HEK293 (cell line): ENCODE measurements around the gene TMEM167A.

Experiments used
- CTCF ChIA-PET: fragments of 350-600 bp; formaldehyde crosslinking; extraction: SDS; loops from one replicate; lab custom pipeline; 2021; ENCODE audit warnings: antibody characterized with exemption; lab: Yijun Ruan, JAX
- POLR2A ChIA-PET: fragments of 300-600 bp; formaldehyde crosslinking; extraction: SDS; loops from one replicate; lab custom pipeline; 2020; ENCODE audit warnings: antibody characterized with exemption, inconsistent platforms; lab: Yijun Ruan, JAX
- H3K27ac ChIP-seq: fragments of 200-500 bp; sonication (Bioruptor generic); 2 replicates; pipeline ENCODE4 v1.5.1; 2014; ENCODE audit warnings: low read depth, low read length, control low read depth, inconsistent platforms; ENCODE audit errors: extremely low read depth
- H3K36me3 ChIP-seq, 2 experiments: fragments of 200-500 bp in 1 of 2; sonication (Bioruptor generic) in 1 of 2; 1 replicate in 1 of 2; 2 replicates in 1 of 2; pipeline ENCODE4 v1.5.1; 2014 to 2017; ENCODE audit warnings: inconsistent platforms in 2 of 2, low read length in 2 of 2; ENCODE audit not compliant: control insufficient read depth in 2 of 2, insufficient read depth in 1 of 2
- H3K4me1 ChIP-seq: fragments of 200-500 bp; sonication (Bioruptor generic); 2 replicates; pipeline ENCODE4 v1.5.1; 2014; ENCODE audit warnings: mild to moderate bottlenecking, low read length, inconsistent platforms; ENCODE audit not compliant: control insufficient read depth, insufficient read depth
- H3K4me3 ChIP-seq: 2 replicates; pipeline ENCODE4 v1.5.1; 2011; ENCODE audit warnings: low read depth, mild to moderate bottlenecking, control low read depth, low read length, moderate library complexity
- H3K9me3 ChIP-seq: fragments of 200-500 bp; sonication (Bioruptor generic); 2 replicates; pipeline ENCODE4 v1.5.1; 2014; ENCODE audit warnings: low read depth, low read length, inconsistent platforms; ENCODE audit not compliant: control insufficient read depth, insufficient read depth
- AEBP2 ChIP-seq: fragments of 450-650 bp; formaldehyde crosslinking; IDR thresholded peaks from 2 replicates; pipeline ENCODE4 v1.5.1; 2016; ENCODE audit warnings: missing biosample characterization, missing genetic modification characterization, borderline replicate concordance
- CTCF ChIP-seq: fragments of 450-650 bp; formaldehyde crosslinking; IDR thresholded peaks from 2 replicates; pipeline ENCODE4 v1.5.1; 2016; ENCODE audit warnings: missing biosample characterization, missing genetic modification characterization
- OSR2 ChIP-seq: fragments of 450-650 bp; formaldehyde crosslinking; IDR thresholded peaks from 2 replicates; pipeline ENCODE4 v1.5.1; 2016; ENCODE audit warnings: missing biosample characterization, missing genetic modification characterization
- PBX3 ChIP-seq: sonication (generic); formaldehyde crosslinking; IDR thresholded peaks from 2 replicates; pipeline ENCODE4 v1.8.1; 2022; ENCODE audit warnings: mild to moderate bottlenecking, moderate library complexity, missing genetic modification reagents
- PRDM2 ChIP-seq: fragments of 450-650 bp; formaldehyde crosslinking; IDR thresholded peaks from 2 replicates; pipeline ENCODE4 v1.5.1; 2016; ENCODE audit warnings: missing biosample characterization, missing genetic modification characterization, borderline replicate concordance
- REPIN1 ChIP-seq: fragments of 450-650 bp; formaldehyde crosslinking; IDR thresholded peaks from 2 replicates; pipeline ENCODE4 v1.5.1; 2017; ENCODE audit warnings: missing biosample characterization, missing genetic modification characterization, low read depth
- SP2 ChIP-seq: fragments of 450-650 bp; formaldehyde crosslinking; IDR thresholded peaks from 2 replicates; pipeline ENCODE4 v1.5.1; 2016; ENCODE audit warnings: missing biosample characterization, missing genetic modification characterization
- SP7 ChIP-seq: fragments of 450-650 bp; formaldehyde crosslinking; IDR thresholded peaks from 2 replicates; pipeline ENCODE4 v1.5.1; 2016; ENCODE audit warnings: missing biosample characterization, missing genetic modification characterization
- YY2 ChIP-seq: fragments of 450-650 bp; formaldehyde crosslinking; IDR thresholded peaks from 2 replicates; pipeline ENCODE4 v1.5.1; 2016; ENCODE audit warnings: missing biosample characterization, missing genetic modification characterization
- ZFP41 ChIP-seq: fragments of 450-650 bp; formaldehyde crosslinking; IDR thresholded peaks from 2 replicates; pipeline ENCODE4 v1.5.1; 2016; ENCODE audit warnings: missing biosample characterization, missing genetic modification characterization, borderline replicate concordance
- ZFP69B ChIP-seq: fragments of 450-650 bp; formaldehyde crosslinking; IDR thresholded peaks from 2 replicates; pipeline ENCODE4 v1.5.1; 2016; ENCODE audit warnings: missing biosample characterization, missing genetic modification characterization
- ZNF140 ChIP-seq: fragments of 450-650 bp; formaldehyde crosslinking; IDR thresholded peaks from 2 replicates; pipeline ENCODE4 v1.5.1; 2016; ENCODE audit warnings: missing biosample characterization, missing genetic modification characterization
- ZNF157 ChIP-seq: fragments of 450-650 bp; formaldehyde crosslinking; IDR thresholded peaks from 2 replicates; pipeline ENCODE4 v1.5.1; 2016; ENCODE audit warnings: missing biosample characterization, missing genetic modification characterization
- ZNF24 ChIP-seq: fragments of 450-650 bp; formaldehyde crosslinking; IDR thresholded peaks from 2 replicates; pipeline ENCODE4 v1.5.1; 2016; ENCODE audit warnings: missing biosample characterization, missing genetic modification characterization
- ZNF366 ChIP-seq: fragments of 450-650 bp; formaldehyde crosslinking; conservative IDR thresholded peaks from 2 replicates; pipeline ENCODE4 v1.5.1; 2016; ENCODE audit warnings: missing biosample characterization, missing genetic modification characterization
- ZNF404 ChIP-seq: fragments of 450-650 bp; formaldehyde crosslinking; IDR thresholded peaks from 2 replicates; pipeline ENCODE4 v1.5.1; 2017; ENCODE audit warnings: missing biosample characterization, missing genetic modification characterization
- ZNF530 ChIP-seq: fragments of 450-650 bp; formaldehyde crosslinking; IDR thresholded peaks from 2 replicates; pipeline ENCODE4 v1.5.1; 2016; ENCODE audit warnings: low read depth, missing biosample characterization, missing genetic modification characterization
- ZNF621 ChIP-seq: fragments of 450-650 bp; formaldehyde crosslinking; IDR thresholded peaks from 2 replicates; pipeline ENCODE4 v1.5.1; 2017; ENCODE audit warnings: missing biosample characterization, missing genetic modification characterization
- ZNF629 ChIP-seq: fragments of 450-650 bp; formaldehyde crosslinking; IDR thresholded peaks from 2 replicates; pipeline ENCODE4 v1.5.1; 2017; ENCODE audit warnings: missing biosample characterization, missing genetic modification characterization
- ZNF658 ChIP-seq: fragments of 450-650 bp; formaldehyde crosslinking; IDR thresholded peaks from 2 replicates; pipeline ENCODE4; 2016; ENCODE audit warnings: missing biosample characterization, missing genetic modification characterization

The TMEM167A gene

GRCh38 chr5:83009408-83009807 is 67.8 kb downstream of the TMEM167A start:
- Histone ChIP-seq H3K27ac (no peak overlapping the region), H3K9me3 (no peaks in the 10 kb centered on the region), H3K4me3 (no peak overlapping the region), H3K4me1 (no peaks in the 10 kb centered on the region), H3K36me3 (no peaks in the 10 kb centered on the region)
- POLR2A ChIA-PET: no interaction called here
- CTCF ChIA-PET: no interaction called here
- TF ChIP-seq SP2 (tag by site-specific recombination): no peak
- no peak for TF ChIP-seq ZNF404
- TF ChIP-seq CTCF (tag by site-specific recombination): no peak
- TF ChIP-seq REPIN1 (tag by site-specific recombination): no peak
- no peak for TF ChIP-seq ZNF366
- TF ChIP-seq YY2 (tag by site-specific recombination): no peak
- TF ChIP-seq ZNF140 (tag by site-specific recombination): no peak
- TF ChIP-seq PRDM2: no peak
- TF ChIP-seq AEBP2: no peak
- no peak for TF ChIP-seq ZNF658 (tag by site-specific recombination)
- no peak for TF ChIP-seq ZNF621 (tag by site-specific recombination)
- no peak for TF ChIP-seq SP7 (tag by site-specific recombination)
- no peak for TF ChIP-seq OSR2 (tag by site-specific recombination)
- no peak for TF ChIP-seq ZFP41
- TF ChIP-seq ZFP69B (tag by site-specific recombination): no peak
- no peak for TF ChIP-seq ZNF530 (tag by site-specific recombination)
- TF ChIP-seq ZNF24 (tag by site-specific recombination): no peak
- TF ChIP-seq PBX3 (CRISPR knock-in tag): no peak
- TF ChIP-seq ZNF157 (tag by site-specific recombination): no peak
- TF ChIP-seq ZNF629 (tag by site-specific recombination): no peak
